ENCODE results near the gene SNN.

DNA sequence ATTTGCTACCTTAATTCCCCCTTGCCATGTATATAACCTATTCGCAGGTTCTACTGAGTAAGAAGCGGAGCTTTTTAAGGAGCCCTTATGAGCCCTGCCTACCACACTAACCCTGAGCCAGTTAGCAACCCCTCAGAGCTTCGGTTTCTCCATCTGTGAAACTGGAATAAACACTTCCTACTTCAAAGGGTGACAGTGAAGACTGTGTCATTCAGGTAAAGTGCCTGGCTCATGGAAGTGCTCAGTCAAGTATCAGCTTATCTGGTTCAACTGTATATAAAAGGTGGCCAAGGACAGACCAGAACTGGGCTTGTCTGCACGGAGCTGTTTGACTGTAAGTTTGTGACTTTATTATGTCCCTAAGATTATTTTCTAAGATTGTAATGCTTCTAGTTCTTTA, 43.4 kb downstream of the SNN start:
- TF ChIP-seq TAF1 (IDR thresholded peaks at IDR 0.05; ENCODE audit: borderline replicate concordance, low read depth, low read length) (no peak), POLR2A (IDR thresholded peaks at IDR 0.05; ENCODE audit: low read depth, low read length) (no peak)

Measured in GM12892 (cell line).